Esophagus mucosa (tissue), 1 donor: Measurements from ENCODE around the gene VPS18. TPM values are rescaled to one million over a fixed set of nuclear protein-coding genes. Genes with fewer than 3 reads are reported as not detected.
A peak's percentile ranks its signal among the peaks of the same experiment; 100 is the strongest.

Experiments
- ATAC-seq: fragments of 200-7000 bp; cut with Tn5 transposase; one replicate; pipeline ENCODE4 v1.9.1; 2020
- total RNA-seq: library from RNA; stranded (reverse); gene quantifications from one replicate; pipeline ENCODE4 v1.2.4, GENCODE V29; 2023
- donor health status: DM: yes; HTN: yes; CAD: no.

Gene VPS18
- total RNA-seq, 1 donor from 2014 or later, result 10.9 TPM

DNA sequence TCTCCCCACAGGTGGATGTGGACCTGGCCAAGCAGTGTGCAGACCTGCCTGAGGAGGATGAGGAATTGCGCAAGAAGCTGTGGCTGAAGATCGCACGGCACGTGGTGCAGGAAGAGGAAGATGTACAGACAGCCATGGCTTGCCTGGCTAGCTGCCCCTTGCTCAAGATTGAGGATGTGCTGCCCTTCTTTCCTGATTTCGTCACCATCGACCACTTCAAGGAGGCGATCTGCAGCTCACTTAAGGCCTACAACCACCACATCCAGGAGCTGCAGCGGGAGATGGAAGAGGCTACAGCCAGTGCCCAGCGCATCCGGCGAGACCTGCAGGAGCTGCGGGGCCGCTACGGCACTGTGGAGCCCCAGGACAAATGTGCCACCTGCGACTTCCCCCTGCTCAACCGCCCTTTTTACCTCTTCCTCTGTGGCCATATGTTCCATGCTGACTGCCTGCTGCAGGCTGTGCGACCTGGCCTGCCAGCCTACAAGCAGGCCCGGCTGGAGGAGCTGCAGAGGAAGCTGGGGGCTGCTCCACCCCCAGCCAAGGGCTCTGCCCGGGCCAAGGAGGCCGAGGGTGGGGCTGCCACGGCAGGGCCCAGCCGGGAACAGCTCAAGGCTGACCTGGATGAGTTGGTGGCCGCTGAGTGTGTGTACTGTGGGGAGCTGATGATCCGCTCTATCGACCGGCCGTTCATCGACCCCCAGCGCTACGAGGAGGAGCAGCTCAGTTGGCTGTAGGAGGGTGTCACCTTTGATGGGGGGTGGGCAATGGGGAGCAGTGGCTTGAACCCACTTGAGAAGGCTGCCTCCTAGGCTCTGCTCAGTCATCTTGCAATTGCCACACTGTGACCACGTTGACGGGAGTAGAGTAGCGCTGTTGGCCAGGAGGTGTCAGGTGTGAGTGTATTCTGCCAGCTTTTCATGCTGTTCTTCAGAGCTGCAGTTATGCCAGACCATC is 8.6 kb downstream of the VPS18 start:
- ATAC-seq, result no peak

GRCh38 chr15:40904552-40905201 is 10.4 kb downstream of the VPS18 start:
- no peak for ATAC-seq

- peak; percentile 84 for ATAC-seq
These were observed 12.1 kb downstream of the VPS18 start for GRCh38 chr15:40906091-40906990.

GRCh38 chr15:40906991-40907802 is 12.9 kb downstream of the VPS18 start:
- no peak for ATAC-seq

GRCh38 chr15:40908095-40908494 is 13.8 kb downstream of the VPS18 start:
- no peak for ATAC-seq

DNA sequence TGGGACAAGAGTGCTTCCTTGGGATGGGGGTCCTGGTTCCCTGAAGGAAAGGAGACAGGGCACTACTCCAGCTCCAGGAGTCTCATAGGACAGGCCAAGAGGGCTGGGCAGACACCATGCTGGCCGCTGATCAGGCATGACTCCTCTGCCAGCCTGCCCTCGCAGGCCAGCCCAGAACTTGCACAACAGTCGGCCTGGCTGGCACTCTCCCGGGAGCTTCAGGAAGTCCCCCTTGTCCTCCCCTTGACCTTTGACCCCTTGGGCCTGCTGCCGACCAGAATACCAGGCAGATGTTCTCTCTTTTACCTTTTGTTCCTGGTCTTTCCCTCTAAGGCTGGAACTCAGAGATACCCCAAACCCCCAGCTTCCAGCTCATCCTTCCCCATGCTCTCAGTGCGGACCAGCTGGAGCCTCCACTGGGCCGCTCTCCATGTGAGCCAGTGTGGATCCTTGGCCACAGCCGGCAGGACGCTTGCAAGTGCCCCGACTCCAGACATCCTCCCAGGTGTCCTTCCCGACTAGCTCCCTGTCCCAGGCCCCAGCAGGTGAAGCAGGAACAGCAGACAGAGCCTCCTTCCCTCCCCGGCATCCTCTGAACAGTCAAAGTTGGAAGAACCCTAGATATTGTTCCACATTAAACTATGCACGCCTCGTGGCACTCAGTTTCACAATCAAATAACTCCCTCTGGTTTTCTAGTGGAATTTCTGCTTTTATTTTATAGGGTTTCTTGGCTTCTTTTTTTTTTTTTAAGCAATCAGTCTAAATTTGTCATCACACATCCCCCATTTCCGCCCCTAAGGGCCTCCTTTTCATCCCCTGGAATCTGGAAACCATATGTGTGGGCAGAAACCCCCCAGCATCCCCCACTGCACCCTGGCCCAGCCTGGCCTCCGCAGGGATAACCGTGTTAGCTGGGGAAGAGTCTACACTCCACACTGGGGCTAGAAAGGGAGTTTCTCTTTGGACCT is 15.7 kb downstream of the VPS18 start:
- ATAC-seq, result no peak

GRCh38 chr15:40911141-40911540 is 16.9 kb downstream of the VPS18 start:
- no peak for ATAC-seq

- ATAC-seq, result no peak
These were observed 17.4 kb downstream of the VPS18 start for GRCh38 chr15:40911693-40912092.

DNA sequence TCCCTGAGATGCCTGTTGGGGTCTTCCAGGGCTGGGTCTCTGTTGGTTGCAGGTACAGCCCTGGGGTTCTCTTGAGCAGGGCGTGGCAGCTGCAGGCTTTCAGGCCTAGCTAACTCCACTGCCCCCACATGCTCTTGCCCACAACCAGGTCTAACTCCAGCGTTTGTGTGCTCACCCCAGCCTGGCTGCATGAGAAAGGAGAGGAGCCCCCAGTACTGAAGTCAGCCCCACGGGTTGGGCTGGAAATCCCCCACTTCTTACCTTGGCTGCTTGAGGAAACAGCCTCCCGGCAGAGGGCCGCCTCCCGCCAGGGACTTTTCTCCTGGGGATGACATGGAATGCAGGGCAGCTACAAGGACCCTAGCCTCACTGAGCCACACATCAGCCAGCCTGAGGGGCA is 18.2 kb downstream of the VPS18 start:
- no peak for ATAC-seq

DNA sequence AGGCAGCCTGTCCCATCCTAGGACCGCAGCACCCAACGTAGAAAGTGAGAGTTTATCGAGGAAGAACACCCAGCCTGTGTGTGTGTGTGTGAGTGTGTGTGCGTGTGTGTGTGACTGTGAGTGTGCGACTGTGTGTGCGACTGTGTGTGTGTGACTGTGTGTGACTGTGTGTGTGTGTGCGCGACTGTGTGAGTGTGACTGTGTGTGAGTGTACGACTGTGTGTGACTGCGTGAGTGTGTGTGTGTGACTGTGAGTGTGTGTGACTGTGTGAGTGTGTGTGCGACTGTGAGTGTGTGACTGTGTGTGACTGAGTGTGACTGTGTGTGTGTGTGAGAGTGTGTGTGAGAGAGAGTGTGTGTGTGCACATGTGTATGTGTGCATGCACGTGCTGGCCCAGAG is 19.8 kb downstream of the VPS18 start:
- ATAC-seq, result no peak

DNA sequence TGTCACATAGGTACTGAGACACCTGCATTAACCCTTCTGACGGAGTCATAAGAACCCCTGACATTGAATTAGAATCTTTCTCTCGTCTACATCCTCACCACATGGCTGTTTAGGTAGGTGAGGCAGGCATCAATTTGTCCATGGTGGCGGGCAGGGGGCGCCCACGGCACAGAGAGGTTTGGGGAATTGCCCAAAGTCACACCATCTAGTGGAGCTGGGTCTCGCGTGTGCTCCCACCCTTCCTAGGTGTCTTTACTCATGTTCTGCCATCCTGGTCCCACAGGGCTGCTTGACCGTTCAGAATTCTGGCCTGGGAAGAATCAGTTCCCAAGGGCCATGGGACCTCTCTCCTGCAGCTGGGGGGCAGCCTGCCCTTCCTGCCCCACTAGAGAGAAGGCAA is 20.2 kb downstream of the VPS18 start:
- no peak for ATAC-seq

- ATAC-seq, result no peak
These were observed 20.9 kb downstream of the VPS18 start for GRCh38 chr15:40915116-40915661.

DNA sequence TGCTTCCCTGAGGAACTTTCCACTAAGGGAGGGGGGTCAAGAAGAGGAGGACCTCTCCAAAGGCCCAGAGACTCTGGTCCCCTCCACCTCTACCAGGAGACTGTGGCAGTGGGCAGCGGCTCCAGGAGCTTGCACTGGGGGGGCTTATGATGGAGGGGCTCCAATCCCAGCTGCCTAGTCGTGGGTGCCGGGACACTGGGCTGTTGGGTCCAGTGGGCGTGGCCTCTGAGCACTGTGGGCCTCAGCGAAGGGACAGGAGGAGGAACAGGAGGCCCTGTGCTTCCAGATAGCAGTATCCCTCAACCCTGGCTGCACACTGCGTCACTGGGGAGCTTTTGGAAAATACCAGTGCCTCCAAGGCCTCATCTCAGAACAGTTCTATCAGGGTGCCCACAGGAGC is 21.4 kb downstream of the VPS18 start:
- ATAC-seq, result no peak

GRCh38 chr15:40917585-40917984 is 23.3 kb downstream of the VPS18 start:
- no peak for ATAC-seq

- ATAC-seq, result peak; percentile 21
These were observed 24.0 kb downstream of the VPS18 start for GRCh38 chr15:40918146-40918798.

DNA sequence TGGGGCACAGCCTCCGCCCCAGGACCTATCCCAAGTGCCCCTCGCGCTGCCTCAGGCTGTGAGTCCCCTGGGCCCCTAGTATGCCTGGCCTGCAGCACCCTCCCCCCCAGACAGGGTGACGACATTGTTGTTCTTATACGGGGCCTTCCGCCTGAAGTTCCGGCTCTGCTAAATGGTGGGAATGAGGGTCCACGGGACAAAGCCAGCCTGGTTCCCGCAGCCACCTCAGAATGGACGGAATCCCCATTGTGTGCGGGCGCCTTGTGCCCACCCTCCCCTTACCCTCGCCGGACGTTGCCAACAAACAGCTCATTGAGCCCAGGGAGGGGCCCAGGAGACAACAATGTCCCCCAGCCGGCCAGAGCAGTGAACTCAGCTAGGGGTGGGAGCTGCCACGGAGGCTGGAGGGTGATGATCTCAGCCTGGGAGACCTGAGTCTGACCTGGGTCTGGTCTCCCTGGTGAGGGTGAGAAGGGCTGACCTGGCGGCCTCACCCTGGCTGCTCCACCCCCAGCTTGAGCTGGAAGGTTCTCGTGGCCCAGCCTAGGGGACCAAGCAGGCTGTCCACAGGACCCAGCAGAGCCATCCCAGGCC is 24.6 kb downstream of the VPS18 start:
- ATAC-seq, result peak; percentile 4

DNA sequence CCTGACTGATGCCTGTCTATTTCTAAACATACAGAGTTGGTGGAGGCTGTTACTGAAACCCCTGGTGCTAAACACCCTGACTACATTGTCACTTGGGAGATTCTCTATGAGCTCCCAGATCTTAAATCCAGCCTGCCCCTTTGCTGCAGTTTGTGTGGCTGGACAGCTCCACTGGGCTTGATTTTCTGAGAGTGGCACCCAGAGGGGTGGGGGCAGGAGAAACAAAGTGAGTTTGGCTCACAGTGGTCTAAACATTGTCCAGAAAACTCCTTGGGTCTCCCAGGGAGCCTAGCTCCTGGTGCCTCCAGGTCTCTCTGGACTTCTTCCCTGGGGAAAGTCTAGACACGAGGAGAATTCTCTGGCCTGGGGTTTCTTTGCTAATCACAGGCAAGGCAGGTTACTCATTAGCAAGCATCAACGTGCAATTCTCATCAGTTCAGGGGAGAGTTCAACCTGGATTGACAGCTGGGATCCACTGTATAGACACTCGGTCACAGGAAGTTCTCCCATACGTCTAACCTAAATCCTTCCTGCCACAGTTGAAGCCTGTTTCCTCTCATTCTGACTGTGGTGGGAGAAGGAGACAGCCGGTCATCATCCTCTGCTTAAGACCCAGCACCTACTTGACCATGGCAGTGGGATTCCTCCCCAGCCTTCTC is 27.8 kb downstream of the VPS18 start:
- ATAC-seq, result no peak

- no peak for ATAC-seq
These were observed 28.4 kb downstream of the VPS18 start for GRCh38 chr15:40922608-40923005.

DNA sequence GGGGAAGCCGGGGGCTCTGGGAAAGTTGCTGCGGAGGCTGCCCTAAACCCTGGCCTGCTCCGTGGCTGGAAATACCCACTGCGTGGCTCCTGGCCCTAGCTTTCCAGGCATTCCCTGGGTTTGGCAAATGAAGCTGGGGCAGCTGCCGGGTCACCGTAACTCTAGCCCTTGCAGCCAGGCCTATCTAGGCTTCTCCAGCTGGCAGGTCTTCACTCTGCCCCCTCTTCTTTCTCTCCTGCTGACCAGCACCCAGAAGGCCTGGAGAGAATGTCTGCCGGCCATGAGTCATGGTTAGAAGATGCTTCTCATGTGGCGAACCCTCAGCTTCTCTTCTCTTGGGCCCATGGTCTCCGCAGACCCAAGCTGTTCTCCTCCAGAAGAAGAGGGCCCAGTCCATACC is 29.3 kb downstream of the VPS18 start:
- no peak for ATAC-seq
